Keratinocyte (primary cell): ENCODE measurements around the gene PICALM.

Experiments used
- CTCF ChIP-seq, 3 experiments: IDR thresholded peaks in 1 of 3; conservative IDR thresholded peaks in 1 of 3; optimal IDR thresholded peaks in 1 of 3; 2 replicates in 2 of 3; 3 replicates in 1 of 3; pipeline versions ENCODE3 to v1.5.1; 2011; ENCODE audit warnings: low read length in 3 of 3, mild to moderate bottlenecking in 3 of 3, moderate library complexity in 2 of 3, control low read depth in 1 of 3, inconsistent platforms in 1 of 3; ENCODE audit not compliant: insufficient read depth in 2 of 3; ENCODE audit errors: extremely low read depth in 1 of 3
- EZH2 ChIP-seq: IDR thresholded peaks from one replicate; pipeline ENCODE4 v1.6.1; 2012; ENCODE audit warnings: inconsistent platforms, mild to moderate bottlenecking, low read length, moderate library complexity

DNA sequence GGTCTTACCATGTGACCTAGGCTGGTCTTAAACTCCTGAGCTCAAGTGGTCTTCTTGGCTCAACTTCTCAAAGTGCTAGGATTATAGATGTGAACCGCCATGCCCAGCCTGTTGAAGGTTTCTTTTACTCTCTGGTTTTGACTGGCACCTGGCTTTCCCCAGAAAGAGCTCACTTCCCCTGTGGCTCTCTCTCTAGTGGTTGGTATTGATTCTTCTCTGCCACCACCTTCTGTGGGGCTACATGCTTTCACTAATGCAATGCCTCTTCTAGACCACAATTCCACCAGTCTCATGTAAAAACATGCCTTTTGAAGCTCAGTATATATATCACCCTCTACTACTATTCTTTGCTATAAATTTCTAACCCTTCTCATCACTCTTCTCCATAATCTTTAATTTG, 146.5 kb downstream of the PICALM start:
- TF ChIP-seq EZH2 (no peak), CTCF (optimal IDR thresholded peaks at IDR 0.05 in 1 of 3, IDR thresholded peaks at IDR 0.05 in 1 of 3, conservative IDR thresholded peaks at IDR 0.05 in 1 of 3; ENCODE audit: extremely low read depth in 1 of 3, insufficient read depth in 2 of 3, low read length in 3 of 3) (no peak)
